NCI-H146 treated with DMSO at 0.1 percent for 48 hours (cell line): ENCODE results near the gene ATP5MG.

Experiments used
- DNase-seq: peaks from one replicate; lab custom pipeline; 2025; ENCODE audit not compliant: unreplicated experiment; lab: John Stamatoyannopoulos, UW

The ATP5MG gene

GRCh38 chr11:118441770-118442275 lies 40.4 kb downstream of the ATP5MG start:
- no peak for DNase-seq

- no peak for DNase-seq
These were observed 40.9 kb downstream of the ATP5MG start for GRCh38 chr11:118442301-118442700.

- no peak for DNase-seq
These were observed 41.6 kb downstream of the ATP5MG start for GRCh38 chr11:118442908-118443589.

- no peak for DNase-seq
These were observed 42.3 kb downstream of the ATP5MG start for GRCh38 chr11:118443590-118444218.

- DNase-seq, result no peak
These were observed 46.0 kb downstream of the ATP5MG start for GRCh38 chr11:118447423-118447822.

- no peak for DNase-seq
These were observed 46.9 kb downstream of the ATP5MG start for GRCh38 chr11:118448294-118448693.

GRCh38 chr11:118449316-118449918 lies 48.0 kb downstream of the ATP5MG start:
- no peak for DNase-seq

- no peak for DNase-seq
These were observed 49.0 kb downstream of the ATP5MG start for GRCh38 chr11:118450451-118450850.
